Peyer's patch (tissue), 4 donors: ENCODE data around the gene THAP4.

Source experiments
- POLR2A ChIP-seq, 2 donors: fragments of 450-650 bp; IDR thresholded peaks; one replicate each; pipeline ENCODE4 v1.5.1; 2017; ENCODE audit warnings: antibody characterized with exemption in 2 of 2, mild to moderate bottlenecking in 2 of 2, moderate library complexity in 2 of 2
- TF ChIP-seq, protein P1 (sequence below), 6 experiments: fragments of 450-650 bp in 4 of 6; fragments of 200-600 bp in 2 of 6; sonication (generic) in 1 of 6; IDR thresholded peaks; one replicate each; pipeline ENCODE4 v1.5.1; 2017 to 2019; ENCODE audit warnings: antibody characterized with exemption in 6 of 6, mild to moderate bottlenecking in 3 of 6, moderate library complexity in 1 of 6

DNA sequence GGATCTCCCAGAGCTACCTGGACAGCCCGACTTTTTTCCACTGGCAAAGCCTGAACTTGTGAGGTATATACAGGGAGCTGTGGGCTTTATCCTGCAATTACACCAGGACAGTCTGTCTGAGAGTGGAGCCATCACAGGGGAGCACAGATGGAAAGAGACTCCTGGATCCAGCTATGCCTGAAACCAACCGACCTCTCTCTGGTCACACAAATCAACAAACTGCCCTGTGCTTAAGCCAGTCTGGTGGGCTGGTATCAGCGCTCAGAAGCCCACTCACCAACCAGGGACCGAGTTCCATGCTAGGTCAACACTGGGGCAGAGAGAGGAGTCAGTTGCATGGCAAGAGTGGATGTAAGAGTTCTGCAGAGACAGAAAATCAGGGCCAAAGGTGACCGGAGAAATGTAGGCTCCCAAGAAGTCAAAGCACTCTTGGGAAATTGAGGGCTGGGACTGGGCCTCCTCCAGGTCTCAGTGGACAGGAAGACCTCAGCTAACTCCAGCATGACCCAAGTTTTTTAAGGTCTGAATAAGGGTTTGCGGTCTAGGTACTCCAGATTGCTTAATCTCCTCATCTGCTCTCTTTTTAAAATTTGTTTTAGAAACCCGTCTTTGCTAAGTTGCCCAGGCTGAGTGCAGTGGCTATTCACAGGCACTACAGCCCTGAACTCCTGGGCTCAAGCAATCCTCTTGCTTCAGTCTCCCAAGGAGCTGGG, 82.2 kb downstream of the THAP4 start:
- TF ChIP-seq, protein P1, sequence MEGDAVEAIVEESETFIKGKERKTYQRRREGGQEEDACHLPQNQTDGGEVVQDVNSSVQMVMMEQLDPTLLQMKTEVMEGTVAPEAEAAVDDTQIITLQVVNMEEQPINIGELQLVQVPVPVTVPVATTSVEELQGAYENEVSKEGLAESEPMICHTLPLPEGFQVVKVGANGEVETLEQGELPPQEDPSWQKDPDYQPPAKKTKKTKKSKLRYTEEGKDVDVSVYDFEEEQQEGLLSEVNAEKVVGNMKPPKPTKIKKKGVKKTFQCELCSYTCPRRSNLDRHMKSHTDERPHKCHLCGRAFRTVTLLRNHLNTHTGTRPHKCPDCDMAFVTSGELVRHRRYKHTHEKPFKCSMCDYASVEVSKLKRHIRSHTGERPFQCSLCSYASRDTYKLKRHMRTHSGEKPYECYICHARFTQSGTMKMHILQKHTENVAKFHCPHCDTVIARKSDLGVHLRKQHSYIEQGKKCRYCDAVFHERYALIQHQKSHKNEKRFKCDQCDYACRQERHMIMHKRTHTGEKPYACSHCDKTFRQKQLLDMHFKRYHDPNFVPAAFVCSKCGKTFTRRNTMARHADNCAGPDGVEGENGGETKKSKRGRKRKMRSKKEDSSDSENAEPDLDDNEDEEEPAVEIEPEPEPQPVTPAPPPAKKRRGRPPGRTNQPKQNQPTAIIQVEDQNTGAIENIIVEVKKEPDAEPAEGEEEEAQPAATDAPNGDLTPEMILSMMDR (IDR thresholded peaks at IDR 0.05) = no peak
- no peak for TF ChIP-seq POLR2A (IDR thresholded peaks at IDR 0.05)
